ENCODE results near the gene ZDHHC8. TPM values are rescaled to one million over a fixed set of nuclear protein-coding genes. Genes with fewer than 3 reads are reported as not detected.

ZDHHC8 gene
- total RNA-seq, 3 donors from 2014 or later = 10.2 to 14.1 (median 11.2) TPM

DNA sequence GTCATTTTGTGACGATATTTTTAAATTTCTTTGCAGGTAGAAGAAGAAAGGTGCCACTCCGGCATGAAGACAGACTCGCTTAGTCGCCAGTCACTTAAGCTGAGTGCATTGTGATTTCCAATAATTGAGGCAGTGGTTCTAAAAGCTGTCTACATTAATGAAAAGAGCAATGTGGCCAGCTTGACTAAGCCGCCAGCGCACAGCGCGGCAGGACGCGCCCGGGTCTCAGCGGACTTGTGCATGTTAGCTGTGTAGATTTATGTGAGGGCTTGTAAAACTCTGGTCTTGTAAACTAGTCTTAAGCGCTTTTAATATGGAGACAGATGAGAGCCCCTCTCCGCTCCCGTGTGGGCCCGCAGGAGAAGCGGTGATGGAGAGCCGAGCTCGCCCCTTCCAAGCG lies 46.0 kb upstream of the ZDHHC8 start:
- H3K36me3 ChIP-seq = peaks cover 17% of the 10 kb centered on the region
- H3K27me3 ChIP-seq = no peaks in the 10 kb centered on the region
- H3K4me1 ChIP-seq = peaks cover 4 to 9% of the 10 kb centered on the region in 2 donors
- TF ChIP-seq POLR2A (IDR thresholded peaks at IDR 0.05) (no peak), POLR2AphosphoS5 (IDR thresholded peaks at IDR 0.05) (no peak), CTCF (IDR thresholded peaks at IDR 0.05) (no peak)
- intact Hi-C loops (cut with DNase I; ENCODE audit: low total_unique reads) = no loop called here
- no peaks in the 10 kb centered on the region for H3K9me3 ChIP-seq
- no peak overlapping the region for H3K27ac ChIP-seq
- DNase-seq (ENCODE audit: low spot score in 2 of 2) = no peak
- no peak overlapping the region for H3K4me3 ChIP-seq

GRCh38 chr22:20086101-20086599 lies 45.5 kb upstream of the ZDHHC8 start:
- Histone ChIP-seq H3K27me3 (no peaks in the 10 kb centered on the region), H3K27ac (no peak overlapping the region), H3K9me3 (no peaks in the 10 kb centered on the region), H3K36me3 (peaks cover 17% of the 10 kb centered on the region), H3K4me3 (no peak overlapping the region), H3K4me1 (peaks cover 3 to 6% of the 10 kb centered on the region in 2 donors)
- intact Hi-C loops (cut with DNase I; ENCODE audit: low total_unique reads) = no loop called here
- DNase-seq (ENCODE audit: low spot score in 2 of 2) = no peak
- no peak for TF ChIP-seq CTCF (IDR thresholded peaks at IDR 0.05)
- no peak for TF ChIP-seq POLR2A (IDR thresholded peaks at IDR 0.05)
- no peak for TF ChIP-seq POLR2AphosphoS5 (IDR thresholded peaks at IDR 0.05)

DNA sequence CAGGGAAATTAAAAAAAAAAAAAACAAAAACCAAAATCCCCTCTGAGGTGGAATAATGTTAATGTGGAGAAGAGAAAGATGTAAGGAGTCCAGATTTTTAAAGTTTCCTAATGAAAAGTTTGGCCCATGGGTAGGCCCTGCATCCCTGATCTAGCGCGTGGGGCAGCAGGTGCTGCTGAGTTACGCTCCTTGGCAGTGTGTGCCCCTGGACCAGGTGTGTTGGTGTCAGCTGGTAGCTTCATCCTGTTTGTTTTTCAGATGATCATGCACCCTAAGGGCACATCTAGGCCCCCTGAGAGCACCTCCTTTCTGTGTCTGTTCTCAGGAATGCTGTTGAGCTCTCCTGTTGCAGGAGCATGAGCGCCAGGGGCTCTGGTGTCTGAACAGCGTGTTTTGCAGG lies 44.8 kb upstream of the ZDHHC8 start:
- intact Hi-C loops (cut with DNase I; ENCODE audit: low total_unique reads) = no loop called here
- H3K36me3 ChIP-seq = peaks cover 18% of the 10 kb centered on the region
- H3K4me1 ChIP-seq = no peaks in the 10 kb centered on the region
- DNase-seq (ENCODE audit: low spot score in 2 of 2) = no peak
- TF ChIP-seq POLR2AphosphoS5 (IDR thresholded peaks at IDR 0.05) (no peak), CTCF (IDR thresholded peaks at IDR 0.05) (no peak), POLR2A (IDR thresholded peaks at IDR 0.05) (no peak)
- H3K9me3 ChIP-seq = no peaks in the 10 kb centered on the region
- no peak overlapping the region for H3K4me3 ChIP-seq
- no peak overlapping the region for H3K27ac ChIP-seq
- H3K27me3 ChIP-seq = no peaks in the 10 kb centered on the region

DNA sequence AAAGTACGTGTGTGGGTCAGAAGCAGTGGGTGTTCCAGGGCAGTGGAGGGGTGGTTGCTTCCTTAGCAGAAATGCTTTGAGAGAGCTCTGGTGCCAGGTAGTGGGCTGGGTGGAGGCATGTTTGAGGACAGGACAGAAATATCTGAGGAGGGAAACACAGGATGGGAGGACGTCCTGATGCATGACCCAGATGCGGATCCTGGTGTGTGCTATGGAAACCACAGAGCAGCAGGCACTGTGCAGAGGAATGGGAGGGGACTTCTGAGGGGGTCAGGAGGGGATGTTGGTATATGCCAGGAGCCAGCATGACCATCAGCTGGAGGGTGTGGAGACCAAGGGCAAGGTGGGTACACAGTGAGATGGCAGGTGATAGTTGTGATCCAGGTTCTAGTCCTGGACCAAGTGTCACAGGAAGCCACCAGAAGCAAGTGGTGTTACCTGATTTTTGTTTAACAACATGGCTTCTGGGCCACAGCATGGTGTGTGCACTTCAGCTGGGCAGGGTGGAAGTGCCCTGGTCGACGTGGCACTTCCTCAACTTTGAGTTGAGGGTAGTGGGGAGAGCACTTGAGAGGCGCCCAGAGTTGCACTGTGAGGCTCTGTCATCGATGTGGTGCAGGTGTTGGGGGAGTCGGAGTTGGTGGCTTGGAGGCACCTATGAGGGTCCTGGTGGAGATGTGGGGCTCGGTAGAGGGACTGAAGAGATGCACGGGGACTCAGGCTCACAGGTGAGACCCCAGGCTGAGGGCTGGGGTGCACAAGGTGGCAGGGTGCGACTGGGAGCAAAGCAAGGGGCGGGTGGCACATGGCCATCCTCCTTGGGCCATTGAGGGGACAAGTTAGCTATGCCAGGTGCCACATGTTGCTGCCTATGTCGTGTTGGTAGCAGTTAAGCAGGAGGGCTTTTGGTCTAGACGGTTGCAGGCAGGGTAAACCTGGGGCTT lies 44.0 kb upstream of the ZDHHC8 start:
- no peak overlapping the region for H3K4me3 ChIP-seq
- no peaks in the 10 kb centered on the region for H3K27me3 ChIP-seq
- H3K27ac ChIP-seq = no peak overlapping the region
- intact Hi-C loops (cut with DNase I; ENCODE audit: low total_unique reads) = no loop called here
- H3K36me3 ChIP-seq = peaks cover 24% of the 10 kb centered on the region
- TF ChIP-seq POLR2A (IDR thresholded peaks at IDR 0.05) (no peak), POLR2AphosphoS5 (IDR thresholded peaks at IDR 0.05) (no peak), CTCF (IDR thresholded peaks at IDR 0.05) (no peak)
- H3K4me1 ChIP-seq = no peaks in the 10 kb centered on the region
- H3K9me3 ChIP-seq = no peaks in the 10 kb centered on the region
- no peak for DNase-seq (ENCODE audit: low spot score in 2 of 2)

DNA sequence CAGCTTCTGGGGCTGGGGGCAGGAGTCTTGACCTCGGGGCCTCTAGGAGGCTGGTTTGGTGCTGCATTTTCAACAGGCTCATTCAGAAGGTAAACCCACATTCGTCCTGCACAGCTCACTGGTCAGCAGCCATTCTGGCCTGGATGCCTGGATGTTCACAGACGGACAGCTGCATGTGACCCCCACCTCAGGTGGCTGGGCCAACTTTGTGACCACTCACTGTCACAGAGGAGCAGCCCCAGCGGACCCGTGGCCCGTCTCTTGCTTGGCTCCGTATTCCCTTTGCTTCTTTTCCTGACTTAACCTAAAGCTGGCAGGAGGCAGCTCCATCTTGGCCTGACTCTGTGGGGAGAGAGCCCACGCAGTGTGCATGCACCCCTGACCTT lies 43.3 kb upstream of the ZDHHC8 start:
- no peaks in the 10 kb centered on the region for H3K9me3 ChIP-seq
- H3K27me3 ChIP-seq = no peaks in the 10 kb centered on the region
- no peak for TF ChIP-seq POLR2A (IDR thresholded peaks at IDR 0.05)
- no peak for TF ChIP-seq POLR2AphosphoS5 (IDR thresholded peaks at IDR 0.05)
- TF ChIP-seq CTCF (IDR thresholded peaks at IDR 0.05) = no peak
- H3K36me3 ChIP-seq = peaks cover 24% of the 10 kb centered on the region
- no peak for DNase-seq (ENCODE audit: low spot score in 2 of 2)
- intact Hi-C loops (cut with DNase I; ENCODE audit: low total_unique reads) = no loop called here
- no peaks in the 10 kb centered on the region for H3K4me1 ChIP-seq
- no peak overlapping the region for H3K27ac ChIP-seq
- H3K4me3 ChIP-seq = no peak overlapping the region

Measured in breast epithelium (tissue), 4 donors.